Measurements from ENCODE around the gene EEF1G.

Gene EEF1G

DNA sequence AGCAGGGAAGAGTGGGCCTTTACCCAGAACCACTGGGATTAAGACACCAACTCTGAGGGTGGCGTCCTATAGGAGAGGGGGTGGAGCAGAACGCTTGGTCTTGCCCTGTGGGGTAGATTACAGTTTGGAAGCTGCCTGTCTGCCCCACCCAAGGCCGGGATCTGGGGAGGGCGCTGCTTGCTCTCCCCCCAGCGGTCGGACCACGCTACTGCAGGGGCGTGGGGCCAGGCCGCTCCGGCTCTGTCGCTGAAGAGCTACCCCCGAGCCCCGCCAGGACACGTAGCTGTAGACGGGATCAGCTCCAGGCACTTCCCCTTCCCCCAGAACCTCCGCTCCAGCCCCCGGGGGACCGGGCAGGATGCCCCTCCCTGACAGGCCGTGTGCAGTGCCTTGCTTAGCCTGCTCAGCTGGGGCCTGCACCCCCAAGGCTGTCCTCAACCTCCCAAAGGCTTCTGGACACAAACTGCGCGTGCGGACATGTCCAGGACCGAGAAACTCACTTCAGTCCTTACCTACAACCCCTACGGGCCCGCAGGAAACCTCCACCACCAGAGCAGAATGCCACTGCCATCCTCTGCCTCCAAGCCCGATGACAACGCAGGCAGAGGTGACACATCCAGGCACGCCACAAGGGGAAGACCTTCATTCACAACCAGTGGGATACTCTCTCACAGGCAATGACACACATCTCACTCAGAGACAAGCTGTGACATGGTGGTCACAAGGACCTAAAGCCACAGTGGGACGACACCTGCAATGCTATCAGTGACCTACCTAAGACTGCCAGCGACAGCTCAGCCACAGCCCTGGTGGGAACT, 30.7 kb downstream of the EEF1G start:
- peak overlapping the region; percentile 98 for H3K4me3 ChIP-seq (ENCODE audit: low read depth, low read length)
- DNase-seq (ENCODE audit: low read depth) = no peak
- TF ChIP-seq, protein P1, sequence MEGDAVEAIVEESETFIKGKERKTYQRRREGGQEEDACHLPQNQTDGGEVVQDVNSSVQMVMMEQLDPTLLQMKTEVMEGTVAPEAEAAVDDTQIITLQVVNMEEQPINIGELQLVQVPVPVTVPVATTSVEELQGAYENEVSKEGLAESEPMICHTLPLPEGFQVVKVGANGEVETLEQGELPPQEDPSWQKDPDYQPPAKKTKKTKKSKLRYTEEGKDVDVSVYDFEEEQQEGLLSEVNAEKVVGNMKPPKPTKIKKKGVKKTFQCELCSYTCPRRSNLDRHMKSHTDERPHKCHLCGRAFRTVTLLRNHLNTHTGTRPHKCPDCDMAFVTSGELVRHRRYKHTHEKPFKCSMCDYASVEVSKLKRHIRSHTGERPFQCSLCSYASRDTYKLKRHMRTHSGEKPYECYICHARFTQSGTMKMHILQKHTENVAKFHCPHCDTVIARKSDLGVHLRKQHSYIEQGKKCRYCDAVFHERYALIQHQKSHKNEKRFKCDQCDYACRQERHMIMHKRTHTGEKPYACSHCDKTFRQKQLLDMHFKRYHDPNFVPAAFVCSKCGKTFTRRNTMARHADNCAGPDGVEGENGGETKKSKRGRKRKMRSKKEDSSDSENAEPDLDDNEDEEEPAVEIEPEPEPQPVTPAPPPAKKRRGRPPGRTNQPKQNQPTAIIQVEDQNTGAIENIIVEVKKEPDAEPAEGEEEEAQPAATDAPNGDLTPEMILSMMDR (IDR thresholded peaks at IDR 0.05; ENCODE audit: low read depth, low read length, missing control alignments) = peak; percentile 97
- in situ Hi-C loops (cut with HindIII; ENCODE audit: low sequenced_read_pairs) = no loop called here

DNA sequence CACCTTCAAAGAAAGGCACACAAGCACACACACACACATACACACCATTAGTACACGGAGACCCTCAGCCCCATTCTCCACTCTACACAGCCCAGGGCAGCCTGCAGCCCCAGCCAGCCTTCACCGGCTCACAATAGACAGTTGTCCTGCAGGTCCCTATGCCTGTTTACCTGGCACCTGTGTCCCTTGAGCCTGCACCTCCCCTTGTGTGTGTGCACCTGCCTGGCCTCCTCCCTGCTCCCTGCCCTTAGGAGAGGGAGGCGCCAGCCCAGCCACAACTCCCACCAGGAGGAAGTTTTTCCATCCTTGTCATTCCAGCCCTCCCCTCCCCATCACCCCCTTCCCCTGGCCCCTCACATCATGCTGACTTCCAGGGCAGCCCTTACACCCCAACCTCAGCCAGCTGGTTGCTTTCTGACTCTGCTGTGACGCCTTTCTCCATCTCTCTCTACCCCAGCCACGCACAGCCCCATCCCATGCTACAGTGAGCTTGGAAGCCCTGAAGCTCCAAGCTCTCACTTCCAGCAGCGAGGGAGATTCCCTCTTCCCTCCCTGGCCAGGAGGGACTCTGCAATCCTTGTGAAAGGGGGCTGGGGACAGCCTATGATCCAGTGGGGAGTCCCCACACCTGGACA, 31.5 kb downstream of the EEF1G start:
- in situ Hi-C loops (cut with HindIII; ENCODE audit: low sequenced_read_pairs) = no loop called here
- DNase-seq (ENCODE audit: low read depth) = no peak
- TF ChIP-seq, protein P1 (IDR thresholded peaks at IDR 0.05; ENCODE audit: low read depth, low read length, missing control alignments) = no peak
- peak overlapping the region; percentile 98 for H3K4me3 ChIP-seq (ENCODE audit: low read depth, low read length)

DNA sequence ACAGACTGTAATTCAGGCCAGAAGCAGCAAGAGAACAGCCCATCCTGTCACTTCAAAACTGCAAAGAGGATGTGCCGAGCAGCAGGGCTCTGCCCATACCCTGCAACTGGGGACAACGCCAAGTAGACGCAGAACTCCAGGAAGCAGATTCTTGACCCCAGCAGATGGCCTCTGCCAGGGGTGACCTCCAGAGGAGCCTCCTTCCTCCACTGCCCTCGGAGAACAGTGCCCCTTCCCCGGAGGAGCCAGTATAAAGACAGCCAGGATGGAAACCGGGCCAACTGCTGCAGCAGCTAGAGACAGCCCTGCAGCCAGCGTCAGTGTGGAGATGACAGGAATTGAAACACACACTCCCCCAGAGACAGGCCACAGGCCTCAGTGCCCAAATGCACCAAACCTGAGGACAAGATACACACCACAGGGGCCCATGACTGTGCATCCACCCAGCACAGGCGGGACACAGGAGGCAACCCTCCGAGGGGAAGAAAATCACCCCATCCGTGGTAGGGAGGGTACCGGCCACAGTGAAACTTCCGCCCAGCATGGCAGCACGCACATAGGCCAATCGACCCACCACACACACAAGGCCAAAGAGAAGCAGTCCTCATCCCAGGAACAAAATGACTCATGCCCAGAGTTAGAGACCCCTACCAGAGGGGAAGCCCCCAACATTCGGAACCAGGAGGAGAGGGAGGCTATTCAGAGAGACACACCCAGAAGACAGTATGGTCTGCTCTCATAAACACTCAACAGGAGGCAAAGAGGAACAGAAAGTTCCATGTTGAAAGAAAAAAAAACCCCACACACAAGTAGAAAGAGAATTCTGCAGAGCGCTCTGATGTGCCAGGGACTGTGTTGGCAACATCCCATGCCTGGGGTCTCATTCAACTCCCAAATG, 32.6 kb downstream of the EEF1G start:
- H3K4me3 ChIP-seq (ENCODE audit: low read depth, low read length) = peak overlapping the region; percentile 98
- TF ChIP-seq, protein P1 (IDR thresholded peaks at IDR 0.05; ENCODE audit: low read depth, low read length, missing control alignments) = no peak
- no peak for DNase-seq (ENCODE audit: low read depth)
- in situ Hi-C loops (cut with HindIII; ENCODE audit: low sequenced_read_pairs) = no loop called here

DNA sequence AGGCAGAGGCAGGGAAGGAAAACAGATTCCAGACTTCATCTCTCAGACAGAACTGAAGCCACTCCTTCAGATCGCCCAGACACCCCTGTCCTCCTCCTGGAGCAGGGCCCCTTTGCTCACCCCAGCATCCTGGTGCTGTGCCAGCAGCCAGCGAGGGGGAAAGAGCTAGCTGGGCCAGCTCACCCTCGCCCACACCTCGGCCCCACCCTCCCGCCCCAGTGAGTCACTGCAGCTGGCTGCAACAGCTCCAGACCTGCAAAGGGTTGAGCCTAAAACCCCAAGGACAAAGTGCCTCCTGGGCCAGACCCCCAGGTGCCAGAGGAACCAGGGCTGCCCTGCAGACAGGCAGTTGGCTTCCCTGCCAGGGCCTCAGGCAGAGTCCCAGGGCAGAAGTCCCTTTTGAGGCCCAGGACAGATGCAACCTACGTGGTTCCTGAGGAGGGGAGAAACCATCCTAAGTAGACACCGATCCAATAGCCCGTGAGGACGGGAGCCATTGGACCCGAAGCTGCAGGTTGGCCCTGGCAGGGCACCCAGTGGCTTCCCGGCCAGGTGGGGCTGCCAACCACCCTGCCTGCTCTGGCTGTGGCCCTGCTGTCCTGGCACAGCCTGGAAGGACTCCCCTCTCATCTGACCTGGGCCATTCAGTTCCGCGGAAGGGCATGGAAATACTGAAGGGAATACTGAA, 34.3 kb downstream of the EEF1G start:
- TF ChIP-seq, protein P1 (IDR thresholded peaks at IDR 0.05; ENCODE audit: low read depth, low read length, missing control alignments) = no peak
- DNase-seq (ENCODE audit: low read depth) = peak; percentile 76
- in situ Hi-C loops (cut with HindIII; ENCODE audit: low sequenced_read_pairs) = no loop called here
- H3K4me3 ChIP-seq (ENCODE audit: low read depth, low read length) = peak overlapping the region; percentile 98

DNA sequence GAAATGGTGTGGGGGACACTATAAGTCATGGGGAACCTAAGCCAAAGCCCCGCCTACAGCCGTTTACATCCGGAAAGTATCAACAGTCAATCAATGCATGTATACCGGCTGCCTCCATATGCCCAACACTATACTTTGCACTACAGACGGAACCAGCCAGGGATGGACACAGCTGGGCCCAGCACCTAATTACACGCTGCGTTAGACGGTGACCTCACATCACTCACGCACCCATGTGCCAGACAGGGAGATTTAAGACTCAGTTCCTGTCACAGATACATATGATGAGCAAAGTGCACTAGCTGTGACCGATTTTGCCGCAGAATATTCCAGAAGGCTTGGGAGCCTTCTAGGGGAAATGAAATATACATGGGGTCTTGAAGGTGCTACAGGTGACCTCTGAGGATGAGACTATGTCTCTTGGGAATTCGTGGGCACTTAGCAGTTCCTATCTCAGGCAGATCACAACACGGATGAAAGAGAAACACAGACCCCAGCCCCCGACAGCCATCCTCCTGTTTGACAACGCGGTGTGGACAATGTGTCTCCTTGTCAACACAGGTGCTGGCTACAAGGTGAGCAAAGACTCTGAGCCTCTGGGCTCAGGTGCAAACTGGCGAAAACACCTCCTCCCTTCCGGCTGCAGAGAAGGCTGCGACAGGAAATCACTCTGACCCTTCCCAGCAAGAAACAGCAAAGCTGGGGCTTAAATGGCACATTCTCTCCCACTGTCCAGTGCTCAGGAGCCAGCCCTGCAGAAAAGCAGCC, 35.0 kb downstream of the EEF1G start:
- H3K4me3 ChIP-seq (ENCODE audit: low read depth, low read length) = peak overlapping the region; percentile 6
- in situ Hi-C loops (cut with HindIII; ENCODE audit: low sequenced_read_pairs) = no loop called here
- TF ChIP-seq, protein P1 (IDR thresholded peaks at IDR 0.05; ENCODE audit: low read depth, low read length, missing control alignments) = no peak
- no peak for DNase-seq (ENCODE audit: low read depth)
